Measurements from ENCODE around the gene XRCC3.

XRCC3 gene

DNA sequence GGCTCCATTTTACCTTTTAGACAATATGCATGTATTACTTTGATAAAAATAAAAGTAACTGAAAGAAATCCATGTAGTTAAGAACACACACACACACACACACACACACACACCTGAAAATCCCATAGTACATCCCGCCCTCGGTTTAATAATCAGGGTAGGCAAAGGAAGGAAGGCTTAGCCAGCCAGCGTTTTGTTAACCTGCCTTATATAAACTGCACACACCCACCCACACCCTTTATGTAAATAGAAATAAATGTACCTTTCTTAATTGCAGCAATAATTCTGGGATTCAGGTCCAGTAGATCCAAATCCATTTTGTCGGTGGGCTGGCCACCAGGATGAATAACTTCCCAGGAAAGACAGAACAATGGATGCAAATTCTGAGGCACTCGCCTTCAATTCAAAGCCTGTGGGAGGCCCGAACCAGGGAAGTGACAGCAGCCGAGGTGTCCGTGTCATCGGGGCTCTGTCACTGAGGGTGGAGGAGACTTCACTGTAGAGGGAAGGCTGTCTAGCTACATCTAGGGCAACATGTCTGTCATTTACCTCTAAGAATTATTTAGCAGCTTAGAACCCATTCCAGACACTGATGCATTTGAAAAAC lies 4.4 kb downstream of the XRCC3 start:
- peak overlapping the region; percentile 97 for H3K27ac ChIP-seq

DNA sequence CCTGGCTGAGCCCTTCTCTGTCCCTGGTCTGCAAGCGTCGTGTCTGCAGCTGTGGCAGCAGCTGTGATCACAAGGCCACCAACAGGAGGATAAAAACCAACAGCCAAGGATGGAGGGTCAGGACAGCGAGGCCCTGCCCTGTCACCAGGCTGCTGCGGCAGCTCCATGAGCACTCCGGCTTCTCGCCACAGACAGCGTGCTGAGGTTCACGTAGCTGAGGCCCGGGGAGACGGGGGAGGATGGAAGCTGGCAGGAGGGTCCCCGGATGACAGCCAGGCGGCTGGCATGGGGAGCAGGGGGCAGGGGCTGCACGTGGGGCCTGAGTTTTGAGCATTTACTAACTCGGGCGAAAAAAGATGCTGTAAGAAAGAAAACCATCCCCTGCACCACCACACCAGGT lies 5.4 kb downstream of the XRCC3 start:
- no peak for TF ChIP-seq ZFX (IDR thresholded peaks at IDR 0.05)
- TF ChIP-seq, protein P1, sequence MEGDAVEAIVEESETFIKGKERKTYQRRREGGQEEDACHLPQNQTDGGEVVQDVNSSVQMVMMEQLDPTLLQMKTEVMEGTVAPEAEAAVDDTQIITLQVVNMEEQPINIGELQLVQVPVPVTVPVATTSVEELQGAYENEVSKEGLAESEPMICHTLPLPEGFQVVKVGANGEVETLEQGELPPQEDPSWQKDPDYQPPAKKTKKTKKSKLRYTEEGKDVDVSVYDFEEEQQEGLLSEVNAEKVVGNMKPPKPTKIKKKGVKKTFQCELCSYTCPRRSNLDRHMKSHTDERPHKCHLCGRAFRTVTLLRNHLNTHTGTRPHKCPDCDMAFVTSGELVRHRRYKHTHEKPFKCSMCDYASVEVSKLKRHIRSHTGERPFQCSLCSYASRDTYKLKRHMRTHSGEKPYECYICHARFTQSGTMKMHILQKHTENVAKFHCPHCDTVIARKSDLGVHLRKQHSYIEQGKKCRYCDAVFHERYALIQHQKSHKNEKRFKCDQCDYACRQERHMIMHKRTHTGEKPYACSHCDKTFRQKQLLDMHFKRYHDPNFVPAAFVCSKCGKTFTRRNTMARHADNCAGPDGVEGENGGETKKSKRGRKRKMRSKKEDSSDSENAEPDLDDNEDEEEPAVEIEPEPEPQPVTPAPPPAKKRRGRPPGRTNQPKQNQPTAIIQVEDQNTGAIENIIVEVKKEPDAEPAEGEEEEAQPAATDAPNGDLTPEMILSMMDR (conservative IDR thresholded peaks at IDR 0.05) = no peak
- H3K27ac ChIP-seq = peak overlapping the region; percentile 97

More for the DNA sequence above, 4.4 kb downstream of the XRCC3 start:
- no peak for TF ChIP-seq ZFX (IDR thresholded peaks at IDR 0.05)
- TF ChIP-seq, protein P1 (conservative IDR thresholded peaks at IDR 0.05) = no peak

DNA sequence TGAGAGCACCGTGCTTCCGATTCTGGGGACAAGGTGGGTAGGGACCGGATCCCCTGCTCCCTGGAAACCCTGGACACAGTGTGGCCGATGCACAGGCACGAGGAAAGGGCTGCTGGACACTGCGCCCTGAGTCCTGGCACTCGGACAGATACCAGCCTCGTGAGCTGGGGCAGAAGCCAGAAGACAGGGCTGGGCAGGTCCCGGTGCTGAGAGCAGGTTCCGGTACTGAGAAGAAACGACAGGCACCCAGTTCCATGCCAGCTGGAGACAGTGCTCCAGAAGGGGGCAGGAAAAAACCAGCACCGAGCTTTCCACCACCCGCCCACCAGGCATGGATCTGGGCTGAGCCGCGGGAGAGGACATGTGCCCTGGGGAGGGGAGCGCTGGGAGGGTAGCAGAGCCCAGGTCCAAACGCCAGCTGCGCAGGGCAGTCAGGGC lies 6.5 kb downstream of the XRCC3 start:
- peak overlapping the region; percentile 97 for H3K27ac ChIP-seq
- no peak for TF ChIP-seq ZFX (IDR thresholded peaks at IDR 0.05)
- TF ChIP-seq, protein P1 (conservative IDR thresholded peaks at IDR 0.05) = no peak

DNA sequence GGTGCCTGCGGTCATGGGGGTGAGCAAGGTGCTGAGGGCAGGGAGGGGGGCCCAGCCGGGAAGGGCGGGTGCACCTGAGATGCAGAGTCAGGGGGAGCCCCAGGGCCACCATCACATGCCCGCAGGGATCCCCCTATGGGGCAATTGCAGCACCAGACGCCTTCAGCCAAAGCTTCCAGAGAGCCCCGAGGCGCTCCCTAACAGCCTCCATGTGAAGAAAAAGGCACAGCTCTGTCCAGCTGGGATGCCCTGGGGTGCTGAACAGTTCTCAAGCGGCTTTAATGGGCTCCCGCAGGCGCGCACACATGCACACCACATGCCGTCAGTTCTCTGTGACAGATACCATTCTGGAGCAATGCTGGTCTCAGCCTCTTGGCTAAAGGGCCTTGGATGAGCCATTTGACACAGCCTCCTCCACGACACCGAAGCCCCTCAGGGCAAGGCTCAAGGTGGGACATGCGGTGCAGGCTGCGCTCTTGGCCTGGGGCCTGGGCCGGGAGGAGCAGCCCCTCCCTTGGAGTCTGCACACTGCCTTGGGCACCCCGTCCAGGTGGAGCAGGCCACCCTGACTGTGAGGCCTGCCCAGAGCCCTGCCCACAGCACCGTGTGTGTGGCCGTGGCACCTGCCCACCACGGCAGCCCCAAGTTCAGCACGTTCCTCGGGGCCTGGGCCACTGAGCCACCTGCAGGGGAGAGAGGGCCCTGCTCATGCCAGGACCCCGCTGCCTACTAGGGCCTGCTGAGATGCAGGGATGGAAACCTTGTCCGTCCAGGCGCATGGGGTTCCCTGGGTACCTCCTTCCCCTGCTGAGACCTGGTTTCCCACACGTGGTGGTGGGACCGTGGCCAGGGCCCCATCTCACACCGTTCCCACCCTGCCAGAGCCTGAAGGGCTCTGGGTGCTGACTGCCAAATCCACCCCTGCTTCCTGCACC lies 7.7 kb downstream of the XRCC3 start:
- H3K27ac ChIP-seq = peak overlapping the region; percentile 97
- no peak for TF ChIP-seq ZFX (IDR thresholded peaks at IDR 0.05)
- TF ChIP-seq, protein P1 (conservative IDR thresholded peaks at IDR 0.05) = no peak

DNA sequence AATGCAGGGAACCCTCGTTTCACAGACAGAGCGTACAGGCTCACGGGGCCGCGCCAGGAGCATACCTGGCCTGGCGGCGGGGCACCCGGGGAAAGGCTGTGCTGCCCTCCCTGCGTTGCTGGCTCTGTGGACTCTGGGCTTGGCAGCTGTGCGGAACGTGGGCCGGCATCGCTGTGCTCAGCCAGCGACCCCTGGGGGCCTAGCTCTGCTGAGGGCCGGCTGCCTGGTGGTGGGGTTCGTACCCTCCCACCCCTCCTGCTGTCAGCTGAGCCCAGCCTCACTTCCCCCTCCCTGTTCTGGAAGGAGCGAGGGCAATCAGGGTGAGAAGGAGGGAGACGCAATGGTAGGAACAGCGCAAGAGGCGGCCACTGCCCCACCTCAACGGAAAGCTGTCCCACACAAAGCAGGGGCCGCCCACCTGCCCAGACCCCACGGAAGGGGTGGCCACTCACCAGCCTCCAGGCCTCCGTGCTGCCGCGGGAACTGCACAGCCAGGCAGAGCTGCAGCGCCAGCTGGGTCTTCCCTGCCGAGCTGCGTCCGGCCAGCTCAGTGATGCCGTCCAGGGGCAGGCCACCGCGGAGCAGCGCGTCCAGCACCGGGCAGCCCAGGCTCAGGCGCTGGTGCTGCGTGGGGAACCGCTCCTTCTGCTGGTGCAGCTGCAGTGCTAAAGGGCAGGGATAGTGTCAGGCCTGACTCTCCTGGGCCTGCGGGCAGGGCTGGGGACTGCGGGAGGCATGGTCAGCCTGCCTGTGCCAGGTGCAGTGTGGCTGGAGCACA lies 8.5 kb downstream of the XRCC3 start:
- H3K27ac ChIP-seq = no peak overlapping the region
- TF ChIP-seq, protein P1 (conservative IDR thresholded peaks at IDR 0.05) = no peak
- no peak for TF ChIP-seq ZFX (IDR thresholded peaks at IDR 0.05)

DNA sequence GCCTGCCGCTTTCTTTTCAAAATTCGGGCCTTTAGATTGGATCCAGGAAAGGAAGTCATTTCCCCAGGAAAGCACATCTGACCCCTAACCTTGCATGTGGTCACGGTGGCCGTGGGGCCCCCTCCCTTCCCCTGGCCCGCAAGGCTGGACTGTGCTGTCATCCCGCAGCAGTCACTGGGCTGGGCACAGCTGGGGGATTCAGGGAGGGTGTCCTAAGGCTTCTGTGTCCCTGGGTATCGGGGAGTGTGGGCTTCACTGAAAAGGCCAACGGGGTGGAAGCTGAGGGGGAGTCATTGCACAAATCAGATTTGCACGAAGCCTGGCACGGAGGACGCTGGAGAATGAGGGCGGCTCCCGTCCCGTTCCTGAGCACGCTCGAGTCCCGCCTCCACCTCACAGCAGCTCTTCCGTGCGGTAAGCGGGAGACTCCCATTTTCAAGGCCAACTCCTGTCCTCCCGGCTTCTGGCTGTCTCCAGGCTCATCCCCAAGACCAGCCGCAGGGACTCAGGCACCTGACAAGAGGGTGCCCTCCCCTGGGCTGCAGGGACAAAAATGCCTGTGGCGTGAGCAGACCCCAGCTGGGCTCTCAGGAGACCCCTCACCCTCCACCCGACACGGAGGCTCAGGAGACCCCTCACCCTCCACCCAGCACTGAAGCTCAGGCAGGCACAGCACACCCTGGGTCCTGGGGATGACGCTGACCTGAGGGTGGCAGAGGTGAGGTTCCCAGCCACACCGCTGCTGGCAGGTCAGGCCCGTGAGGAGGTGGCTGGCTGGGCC lies 9.6 kb downstream of the XRCC3 start:
- no peak overlapping the region for H3K27ac ChIP-seq
- no peak for TF ChIP-seq ZFX (IDR thresholded peaks at IDR 0.05)
- TF ChIP-seq, protein P1 (conservative IDR thresholded peaks at IDR 0.05) = no peak
